Effector memory CD4-positive, alpha-beta T cell (primary cell): ENCODE results near the gene PPP1R13B.

Source experiments
- DNase-seq, 3 donors: peaks; one replicate each; pipeline ENCODE4 v3.0.0-alpha.2; 2020
- H3K27ac ChIP-seq: 2 replicates; pipeline ENCODE4 v1.7.0; 2013; ENCODE audit warnings: mild to moderate bottlenecking, low read length, moderate library complexity; ENCODE audit not compliant: insufficient read depth, poor library complexity, severe bottlenecking
- H3K27me3 ChIP-seq: replicated peaks from 2 replicates; pipeline ENCODE4 v1.7.0; 2013; ENCODE audit warnings: mild to moderate bottlenecking, low read length; ENCODE audit not compliant: insufficient read depth, control insufficient read depth, poor library complexity, severe bottlenecking
- H3K36me3 ChIP-seq: 2 replicates; pipeline ENCODE4 v1.7.0; 2013; ENCODE audit warnings: mild to moderate bottlenecking, low read length, moderate library complexity; ENCODE audit not compliant: control insufficient read depth, insufficient read depth
- H3K4me1 ChIP-seq: 2 replicates; pipeline ENCODE4 v1.7.0; 2013; ENCODE audit warnings: low read length, mild to moderate bottlenecking; ENCODE audit not compliant: control insufficient read depth, insufficient read depth, poor library complexity, severe bottlenecking
- H3K4me3 ChIP-seq: 2 replicates; pipeline ENCODE4 v1.7.0; 2013; ENCODE audit warnings: low read length, low read depth, mild to moderate bottlenecking; ENCODE audit not compliant: insufficient read depth, poor library complexity, severe bottlenecking
- H3K9me3 ChIP-seq: 2 replicates; pipeline ENCODE4 v1.7.0; 2013; ENCODE audit warnings: mild to moderate bottlenecking, low read length, moderate library complexity; ENCODE audit not compliant: control insufficient read depth

Gene PPP1R13B

GRCh38 chr14:103686831-103687485 lies 160.4 kb downstream of the PPP1R13B start:
- Histone ChIP-seq H3K4me3 (no peak overlapping the region), H3K9me3 (no peaks in the 10 kb centered on the region), H3K4me1 (no peaks in the 10 kb centered on the region), H3K36me3 (peaks cover 48% of the 10 kb centered on the region), H3K27ac (no peak overlapping the region), H3K27me3 (no peaks in the 10 kb centered on the region)
- no peak for DNase-seq

GRCh38 chr14:103685276-103686211 lies 161.8 kb downstream of the PPP1R13B start:
- no peaks in the 10 kb centered on the region for H3K9me3 ChIP-seq
- H3K27me3 ChIP-seq: no peaks in the 10 kb centered on the region
- no peaks in the 10 kb centered on the region for H3K4me1 ChIP-seq
- H3K36me3 ChIP-seq: peaks cover 56% of the 10 kb centered on the region
- DNase-seq: no peak
- no peak overlapping the region for H3K4me3 ChIP-seq
- no peak overlapping the region for H3K27ac ChIP-seq

GRCh38 chr14:103684871-103685270 lies 162.5 kb downstream of the PPP1R13B start:
- Histone ChIP-seq H3K36me3 (peaks cover 62% of the 10 kb centered on the region), H3K9me3 (no peaks in the 10 kb centered on the region), H3K27ac (no peak overlapping the region), H3K4me3 (no peak overlapping the region), H3K27me3 (no peaks in the 10 kb centered on the region), H3K4me1 (no peaks in the 10 kb centered on the region)
- DNase-seq: no peak

GRCh38 chr14:103684471-103684870 lies 162.9 kb downstream of the PPP1R13B start:
- Histone ChIP-seq H3K4me3 (no peak overlapping the region), H3K9me3 (no peaks in the 10 kb centered on the region), H3K4me1 (no peaks in the 10 kb centered on the region), H3K27me3 (no peaks in the 10 kb centered on the region), H3K36me3 (peaks cover 66% of the 10 kb centered on the region), H3K27ac (no peak overlapping the region)
- DNase-seq: no peak
